CD4-positive, alpha-beta T cell treated with Interleukin-1 beta for 1 hour (primary cell): ENCODE measurements around the gene TMEM144.

Source experiments
- DNase-seq, 2 donors: peaks; one replicate each; pipeline ENCODE4 v3.0.0-alpha.2; 2020 to 2022

The TMEM144 gene

DNA sequence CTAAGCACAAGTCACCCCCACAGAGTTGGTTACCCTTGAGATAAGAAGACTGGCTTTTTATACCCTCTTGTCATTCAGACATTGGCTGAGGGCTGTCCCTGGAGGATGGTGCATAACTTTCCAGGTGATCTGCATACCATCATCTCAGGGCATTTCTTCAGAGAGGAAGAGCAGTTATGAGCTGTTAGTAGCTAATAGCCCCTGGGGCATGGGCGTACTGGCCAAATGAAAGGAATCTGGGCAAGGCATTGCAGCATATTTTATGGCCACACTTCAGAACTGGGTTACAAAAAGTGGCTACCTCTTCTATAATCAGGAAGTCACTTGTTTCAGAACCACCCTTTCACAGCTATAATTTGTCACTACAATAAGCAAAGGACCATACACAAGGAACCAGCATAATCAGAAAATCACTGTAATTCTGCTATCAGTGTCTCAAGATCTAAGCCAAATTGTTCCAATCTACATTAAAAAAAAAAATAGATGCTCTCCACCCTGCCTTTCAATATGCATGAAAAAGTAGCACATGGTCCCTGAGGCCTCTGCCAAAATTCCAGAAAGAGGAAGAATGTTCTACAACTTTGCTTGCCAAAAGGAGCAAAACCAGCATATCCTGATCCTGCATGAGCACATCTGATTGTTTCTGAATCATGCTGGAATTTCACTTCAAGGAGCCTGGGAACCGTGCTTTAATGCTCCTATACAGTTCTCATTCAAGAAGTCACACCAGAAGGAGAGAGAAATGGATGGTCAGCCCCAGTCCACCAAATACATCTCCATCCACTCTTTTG lies 92.0 kb downstream of the TMEM144 start:
- no peak for DNase-seq

- DNase-seq = no peak
Measured at GRCh38 chr4:158304694-158305093, 94.4 kb downstream of the TMEM144 start.
